HL-60 (cell line): Measurements from ENCODE around the gene NPDC1.

Source experiments
- CTCF ChIP-seq: IDR thresholded peaks from one replicate; pipeline ENCODE4 v1.5.1; 2011; ENCODE audit warnings: low read length, control low read depth, inconsistent platforms; ENCODE audit not compliant: insufficient read depth
- POLR2AphosphoS5 ChIP-seq: IDR thresholded peaks from 2 replicates; pipeline ENCODE4 v1.6.1; 2012; ENCODE audit warnings: low read depth
- REST ChIP-seq: IDR thresholded peaks from 2 replicates; pipeline ENCODE4 v1.6.1; 2012; ENCODE audit warnings: low read depth; ENCODE audit not compliant: insufficient replicate concordance
- SPI1 ChIP-seq: IDR thresholded peaks from 2 replicates; pipeline ENCODE4 v1.6.1; 2012; ENCODE audit warnings: low read depth, mild to moderate bottlenecking, borderline replicate concordance

- TF ChIP-seq CTCF (peak; percentile 57), REST (peak; percentile 32), SPI1 (no peak), POLR2AphosphoS5 (no peak)
These were observed 18.3 kb upstream of the NPDC1 start for GRCh38 chr9:137064027-137064879.
